Measurements from ENCODE around the gene EXOC4.

Gene EXOC4

GRCh38 chr7:133395551-133395950 is 142.7 kb downstream of the EXOC4 start:
- TF ChIP-seq CTCF (IDR thresholded peaks at IDR 0.05; ENCODE audit: low read depth, low read length): no peak
- DNase-seq (ENCODE audit: extremely low read depth, low read depth): no peak

DNA sequence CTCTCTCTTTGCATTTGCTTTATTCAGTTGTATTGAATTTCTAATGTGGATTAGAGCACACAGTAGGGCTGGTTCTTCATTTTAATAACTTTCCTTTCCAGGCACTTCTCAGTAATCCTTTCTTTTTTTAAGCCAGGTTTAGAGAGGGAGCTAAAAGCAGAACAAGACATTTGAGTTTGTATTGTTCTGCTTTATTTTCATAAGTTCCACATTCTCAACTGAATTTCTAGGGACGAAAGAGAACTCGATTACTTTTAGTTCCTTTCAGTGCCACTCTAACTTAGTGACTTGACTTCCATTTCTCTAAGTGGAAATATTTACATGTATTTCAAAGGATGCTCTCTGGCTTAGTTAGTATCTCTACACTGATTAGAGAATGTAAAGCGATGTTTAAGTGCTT is 145.6 kb downstream of the EXOC4 start:
- DNase-seq (ENCODE audit: extremely low read depth, low read depth): no peak
- no peak for TF ChIP-seq CTCF (IDR thresholded peaks at IDR 0.05; ENCODE audit: low read depth, low read length)

GRCh38 chr7:133401225-133401624 is 148.3 kb downstream of the EXOC4 start:
- no peak for TF ChIP-seq CTCF (IDR thresholded peaks at IDR 0.05; ENCODE audit: low read depth, low read length)

GRCh38 chr7:133408212-133408611 is 155.3 kb downstream of the EXOC4 start:
- TF ChIP-seq CTCF (IDR thresholded peaks at IDR 0.05; ENCODE audit: low read depth, low read length): no peak
- no peak for DNase-seq (ENCODE audit: extremely low read depth, low read depth)

More at GRCh38 chr7:133401225-133401624, 148.3 kb downstream of the EXOC4 start:
- no peak for DNase-seq (ENCODE audit: extremely low read depth, low read depth)

- no peak for TF ChIP-seq CTCF (IDR thresholded peaks at IDR 0.05; ENCODE audit: low read depth, low read length)
- no peak for DNase-seq (ENCODE audit: extremely low read depth, low read depth)
These were observed 156.5 kb downstream of the EXOC4 start for GRCh38 chr7:133409421-133409820.

- TF ChIP-seq CTCF (IDR thresholded peaks at IDR 0.05; ENCODE audit: low read depth, low read length): no peak
- DNase-seq (ENCODE audit: extremely low read depth, low read depth): no peak
These were observed 157.1 kb downstream of the EXOC4 start for GRCh38 chr7:133409966-133410365.

DNA sequence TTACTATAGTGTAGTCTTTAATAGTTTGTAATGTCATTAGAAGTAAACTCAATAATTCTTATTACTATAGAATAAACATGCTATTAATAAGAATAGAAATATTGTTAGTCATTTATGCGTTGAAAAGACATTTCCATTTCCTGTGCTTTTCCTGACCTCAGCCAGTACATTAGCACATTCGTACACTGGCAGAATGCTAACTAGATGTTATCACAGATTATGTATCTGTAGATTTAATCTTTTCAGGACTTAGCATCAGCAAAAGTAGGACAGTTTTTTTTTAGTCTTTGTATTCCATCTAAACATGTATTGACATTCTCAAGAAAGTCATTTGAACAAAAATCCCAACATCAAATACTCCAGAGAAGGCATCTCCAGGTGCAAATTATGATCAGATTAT is 158.5 kb downstream of the EXOC4 start:
- DNase-seq (ENCODE audit: extremely low read depth, low read depth): no peak
- TF ChIP-seq CTCF (IDR thresholded peaks at IDR 0.05; ENCODE audit: low read depth, low read length): no peak

Measured in AG09319 (cell line).